ENCODE data around the gene MISFA.
"Not testable (repeated sequence)": the region's sequence is repeated elsewhere in the genome, so short reads cannot be mapped to it uniquely, and the experiment has no call there.

MISFA gene

DNA sequence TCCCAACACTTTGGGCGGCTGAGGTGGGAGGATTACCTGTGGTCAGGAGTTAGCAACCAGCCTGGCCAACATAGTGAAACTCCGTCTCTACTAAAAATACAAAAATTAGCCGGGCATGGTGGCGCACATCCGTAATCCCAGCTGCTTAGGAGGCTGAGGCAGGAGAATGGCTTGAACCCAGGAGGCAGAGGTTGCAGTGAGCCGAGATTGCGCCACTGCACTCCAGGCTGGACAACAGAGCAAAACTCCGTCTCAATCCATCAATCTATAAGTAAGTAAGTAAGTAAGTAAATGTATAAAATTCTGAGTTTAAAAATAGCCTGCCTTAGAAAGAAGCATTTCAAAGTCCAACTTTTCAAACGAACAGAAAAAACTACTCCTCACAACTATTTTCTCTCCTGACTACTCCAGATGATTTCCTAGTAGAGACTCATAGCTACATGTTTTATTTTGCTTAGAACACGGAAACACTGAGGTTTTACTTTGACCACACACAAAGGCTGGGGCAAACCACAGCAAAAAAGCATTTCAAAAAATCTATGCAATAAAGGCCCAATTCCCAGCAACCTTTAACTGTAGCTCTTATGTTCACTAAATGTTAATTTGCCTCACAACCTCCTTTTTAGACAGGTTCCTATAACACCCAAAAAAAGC is 18.2 kb downstream of the MISFA start:
- no peak for DNase-seq (ENCODE audit: low read depth)

DNA sequence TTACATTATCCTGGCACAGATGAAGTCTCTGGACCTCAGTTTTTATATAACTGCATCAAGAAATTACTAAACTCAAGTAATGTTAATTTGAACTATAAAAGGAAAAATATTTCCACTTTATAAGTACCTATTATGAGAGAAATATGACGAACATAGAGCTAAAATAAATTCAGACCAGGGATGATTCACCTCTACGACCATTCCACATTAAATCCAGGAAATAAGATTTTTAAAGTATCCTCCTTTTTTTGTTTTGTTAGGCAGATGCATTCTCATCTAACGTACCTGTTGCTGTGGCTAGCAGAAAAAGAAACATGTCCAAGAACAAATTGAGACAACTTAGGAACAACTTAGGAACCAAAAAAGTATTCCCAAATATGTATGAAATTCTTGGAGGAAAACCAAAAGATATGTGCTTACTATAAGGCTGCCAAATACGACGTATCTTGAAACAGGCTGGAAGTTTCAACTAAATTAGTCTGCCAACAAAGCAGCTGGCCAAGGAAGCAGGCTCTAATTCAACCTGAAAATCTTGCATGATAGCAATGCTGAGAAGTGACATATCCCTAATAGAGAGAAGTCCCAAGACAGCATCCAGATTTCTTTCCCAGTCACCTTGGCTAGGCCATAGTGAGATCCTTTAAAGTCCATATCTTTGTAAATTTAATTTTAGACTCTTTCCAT is 18.9 kb downstream of the MISFA start:
- DNase-seq (ENCODE audit: low read depth): no peak

- no peak for DNase-seq (ENCODE audit: low read depth)
Measured at GRCh38 chr11:18623707-18624106, 24.1 kb downstream of the MISFA start.

- no peak for DNase-seq (ENCODE audit: low read depth)
Measured at GRCh38 chr11:18624161-18624560, 24.6 kb downstream of the MISFA start.

- DNase-seq (ENCODE audit: low read depth): no peak
Measured at GRCh38 chr11:18632841-18633240, 33.3 kb downstream of the MISFA start.

- no peak for DNase-seq (ENCODE audit: low read depth)
Measured at GRCh38 chr11:18633256-18634139, 33.9 kb downstream of the MISFA start.

GRCh38 chr11:18634140-18635032 is 34.8 kb downstream of the MISFA start, which contains the start of gene SPTY2D1:
SPTY2D1 (minus strand) TSS chr11:18634342; CDS start chr11:18634257, 85 bp downstream.
- DNase-seq (ENCODE audit: low read depth): peak; percentile 95

DNA sequence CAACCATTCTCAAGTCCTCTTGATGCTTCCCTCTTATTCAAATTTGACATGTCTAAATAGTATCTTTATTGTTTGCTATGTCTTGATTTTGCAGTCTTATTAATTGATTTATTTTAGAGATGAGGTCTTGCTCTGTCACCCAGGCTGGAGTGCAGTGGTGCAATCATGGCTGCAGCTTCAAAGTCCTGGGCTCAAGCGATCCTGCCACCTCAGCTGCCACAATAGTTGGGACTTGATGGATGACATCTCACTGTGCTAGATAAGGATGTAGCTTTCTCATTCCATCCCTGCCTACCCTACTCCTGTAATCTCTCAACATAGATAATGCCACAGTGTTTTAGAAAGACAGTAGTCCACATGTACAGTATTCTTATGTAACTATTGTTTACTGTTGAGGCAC is 42.1 kb downstream of the MISFA start:
- DNase-seq (ENCODE audit: low read depth): no peak

- DNase-seq (ENCODE audit: low read depth): not testable (repeated sequence)
Measured at GRCh38 chr11:18643034-18643433, 43.4 kb downstream of the MISFA start.

GRCh38 chr11:18650353-18650752 is 50.8 kb downstream of the MISFA start:
- DNase-seq (ENCODE audit: low read depth): no peak

- DNase-seq (ENCODE audit: low read depth): peak; percentile 10
Measured at GRCh38 chr11:18650859-18651557, 51.4 kb downstream of the MISFA start.
